GM21367 (cell line): ENCODE results near the gene TROAP.
"Not testable (repeated sequence)": the region's sequence is repeated elsewhere in the genome, so short reads cannot be mapped to it uniquely, and the experiment has no call there.

Experiments used
- ATAC-seq: cut with Tn5 transposase; IDR thresholded peaks from one replicate; pipeline ENCODE4 v1.9.1; 2021; ENCODE audit not compliant: unreplicated experiment

Gene TROAP

GRCh38 chr12:49322708-49323523 is at the start of gene TROAP:
TSS of gene TROAP (plus strand) at chr12:49323255. CDS start at chr12:49323609, 354 bp downstream.
- peak; percentile 91 for ATAC-seq

DNA sequence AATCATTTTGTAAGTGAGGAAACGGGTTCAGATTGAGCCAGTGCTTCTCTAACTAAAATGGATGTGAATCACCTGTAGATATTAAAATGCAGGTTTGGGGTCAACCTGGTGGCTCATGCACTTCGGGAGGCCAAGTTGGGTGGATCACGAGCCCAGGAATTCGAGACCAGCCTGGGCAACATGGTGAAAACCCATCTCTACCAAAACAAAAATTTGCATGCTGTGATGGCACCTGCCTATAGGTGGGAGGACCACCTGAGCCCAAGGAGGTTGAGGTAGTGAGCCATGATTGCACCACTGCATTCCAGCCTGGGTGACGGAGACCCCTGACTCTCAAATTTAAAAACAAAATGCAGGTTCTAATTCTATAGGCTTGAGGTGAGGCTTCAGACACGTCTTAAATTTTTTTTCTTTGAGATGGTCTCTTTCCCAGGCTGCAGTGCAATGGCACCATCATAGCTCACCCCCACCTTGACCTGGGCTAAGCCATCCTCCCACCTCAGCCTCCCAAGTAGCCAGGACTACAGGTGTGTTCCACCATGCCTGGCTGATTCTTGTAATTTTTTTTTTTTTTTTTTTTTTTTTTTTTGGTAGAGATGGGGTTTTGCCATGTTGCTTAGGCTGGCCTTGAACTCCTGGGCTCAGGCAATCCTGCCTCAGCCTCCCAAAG is 49.2 kb upstream of the TROAP start:
- ATAC-seq: no peak

DNA sequence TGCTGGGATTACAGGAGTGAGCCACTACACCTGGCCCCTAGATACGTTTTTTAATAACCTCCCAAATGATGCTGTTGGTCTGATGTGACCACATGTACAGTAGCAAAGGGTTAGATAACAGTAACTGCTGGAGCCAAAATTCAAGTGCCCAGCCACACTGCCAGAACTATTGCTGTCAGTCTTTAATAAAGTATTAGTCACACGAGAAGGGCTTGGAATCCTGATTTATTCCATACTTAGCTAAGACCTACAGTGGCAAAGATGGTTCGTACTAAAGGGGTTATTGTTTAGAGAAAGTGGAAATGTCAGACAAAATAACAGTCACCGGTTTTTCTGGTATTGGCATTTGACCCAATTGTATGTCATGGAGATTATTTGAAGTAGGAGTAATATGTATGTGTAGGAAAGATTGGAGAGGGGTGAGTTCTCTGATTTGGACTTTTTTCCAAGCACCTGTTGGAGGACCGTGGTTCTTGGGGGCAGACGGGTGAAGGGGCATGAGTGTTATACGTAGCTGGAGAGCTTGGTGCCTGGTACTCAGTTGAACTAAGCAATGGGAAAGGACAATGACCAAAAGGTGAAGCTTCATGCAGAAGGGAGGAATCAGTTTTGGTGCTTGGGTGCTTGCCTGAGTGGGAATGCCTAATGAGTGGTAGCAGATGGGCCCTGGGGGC is 48.5 kb upstream of the TROAP start:
- no peak for ATAC-seq

DNA sequence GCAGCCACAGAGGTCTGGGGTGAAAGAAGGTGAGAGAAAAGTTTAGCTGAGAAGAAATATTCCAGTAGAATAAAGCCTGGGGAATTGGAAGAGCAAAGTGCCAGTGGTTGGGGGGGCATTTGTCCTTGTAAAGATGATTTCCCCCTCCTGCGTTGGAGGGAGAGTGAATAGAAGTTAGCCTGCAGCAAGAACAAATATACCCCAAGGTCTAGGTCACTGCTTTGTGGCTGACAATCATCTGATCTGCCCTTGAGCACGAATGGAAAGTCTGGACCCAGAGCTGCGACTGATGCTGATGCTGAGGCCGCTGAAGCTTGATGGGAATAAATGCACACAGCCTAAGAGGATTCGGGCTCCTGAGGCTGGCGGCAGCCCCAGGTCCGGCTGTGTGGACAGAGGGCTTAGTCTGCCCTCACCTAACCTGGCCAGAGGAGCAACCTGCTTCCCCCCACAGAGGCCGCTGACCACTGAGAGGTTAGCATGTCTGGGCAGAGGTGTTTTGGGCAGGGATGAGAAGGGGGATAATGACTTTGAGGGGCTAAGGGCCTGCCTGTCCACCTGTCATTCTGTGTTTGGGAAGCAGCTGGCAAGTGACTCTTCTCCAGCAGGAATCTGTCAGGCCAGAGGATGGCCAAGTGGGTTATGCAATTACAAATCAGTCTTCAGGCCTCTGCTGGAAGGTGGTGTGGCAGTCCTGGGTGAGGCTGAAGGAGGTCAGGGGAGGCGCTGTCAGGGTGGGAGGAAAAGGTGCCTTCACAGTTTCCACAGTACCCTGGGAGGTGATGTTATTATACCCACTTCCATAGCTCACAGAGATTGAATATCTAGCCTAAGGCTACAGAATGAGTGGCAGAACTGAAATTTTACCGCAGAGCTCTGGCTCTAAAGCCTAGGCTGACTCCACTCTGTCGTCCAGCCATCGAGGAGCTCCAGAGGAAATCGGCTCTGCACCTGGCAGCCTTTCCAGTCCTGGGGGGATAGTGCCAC is 46.5 kb upstream of the TROAP start:
- ATAC-seq: no peak

DNA sequence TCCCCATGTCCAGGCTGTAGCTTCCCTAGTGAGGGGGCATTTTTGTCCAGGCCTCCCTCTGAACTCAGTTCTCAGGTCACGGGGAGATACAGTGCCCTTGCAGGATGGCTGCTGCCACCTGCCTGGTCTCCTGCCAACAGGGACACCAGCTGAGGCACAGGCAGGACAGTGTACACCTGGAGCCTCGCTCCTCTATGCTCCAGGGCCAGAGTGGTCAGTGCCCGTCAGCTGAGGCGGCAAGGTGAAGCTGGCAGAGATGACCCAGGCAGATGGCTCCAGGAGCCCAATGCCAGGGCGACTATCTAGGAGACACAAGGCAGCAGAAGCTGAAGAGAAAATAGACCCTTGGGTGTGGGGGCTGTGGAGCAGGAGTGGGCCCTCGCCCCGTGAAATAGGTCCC is 45.6 kb upstream of the TROAP start:
- no peak for ATAC-seq

- ATAC-seq: no peak
Measured at GRCh38 chr12:49279706-49280159, 43.3 kb upstream of the TROAP start.

DNA sequence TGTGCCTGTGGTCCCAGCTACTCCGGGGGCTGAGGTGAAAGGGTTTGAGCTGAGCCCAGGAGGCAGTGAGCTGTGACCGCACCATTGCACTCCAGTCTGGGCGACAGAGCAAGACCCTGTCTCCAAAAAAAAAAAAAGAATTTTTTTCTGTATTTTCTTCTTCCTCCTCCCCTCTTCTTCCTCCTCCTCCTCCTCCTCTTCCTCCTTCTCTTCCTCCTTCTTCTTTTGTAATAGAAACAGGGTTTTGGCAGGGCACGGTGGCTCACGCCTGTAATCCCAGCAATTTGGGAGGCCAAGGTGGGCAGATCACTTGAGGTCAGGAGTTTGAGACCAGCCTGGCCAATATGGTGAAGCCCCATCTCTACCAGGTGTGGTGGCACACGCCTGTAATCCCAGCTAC is 42.5 kb upstream of the TROAP start:
- not testable (repeated sequence) for ATAC-seq

DNA sequence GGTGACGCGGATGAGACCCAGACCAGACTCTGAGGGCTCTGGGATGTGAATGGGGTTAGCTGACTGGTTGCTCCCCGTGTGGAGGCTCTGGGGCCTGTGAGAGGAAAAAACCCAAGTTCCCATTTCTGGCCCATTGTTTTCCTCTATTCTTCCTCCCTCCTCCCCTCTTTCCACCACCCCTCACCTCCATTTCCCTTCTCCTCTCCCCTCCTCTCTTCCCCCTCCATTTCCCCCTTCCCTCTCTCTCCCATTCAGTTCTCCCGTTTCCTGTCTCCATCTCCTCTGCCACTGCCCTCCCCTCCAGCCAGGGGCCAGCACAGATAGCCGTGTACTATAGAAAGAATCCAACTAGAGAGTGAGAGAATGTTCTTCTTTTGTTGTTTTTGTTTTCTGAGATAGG is 40.8 kb upstream of the TROAP start:
- ATAC-seq: no peak

DNA sequence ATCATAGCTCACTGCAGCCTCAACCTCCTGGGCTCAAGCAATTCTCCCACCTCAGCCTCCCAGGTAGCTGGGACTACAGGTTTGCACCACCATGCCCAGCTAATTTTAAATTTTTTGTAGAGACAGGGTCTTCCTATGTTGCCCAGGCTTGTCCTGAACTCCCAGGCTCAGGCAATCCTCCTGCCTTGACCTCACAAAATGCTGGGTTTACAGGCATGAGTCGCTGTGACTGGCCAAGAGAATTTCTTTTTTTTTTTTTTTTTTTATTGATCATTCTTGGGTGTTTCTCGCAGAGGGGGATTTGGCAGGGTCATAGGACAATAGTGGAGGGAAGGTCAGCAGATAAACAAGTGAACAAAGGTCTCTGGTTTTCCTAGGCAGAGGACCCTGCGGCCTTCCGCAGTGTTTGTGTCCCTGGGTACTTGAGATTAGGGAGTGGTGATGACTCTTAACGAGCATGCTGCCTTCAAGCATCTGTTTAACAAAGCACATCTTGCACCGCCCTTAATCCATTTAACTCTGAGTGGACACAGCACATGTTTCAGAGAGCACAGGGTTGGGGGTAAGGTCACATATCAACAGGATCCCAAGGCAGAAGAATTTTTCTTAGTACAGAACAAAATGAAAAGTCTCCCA is 40.2 kb upstream of the TROAP start:
- not testable (repeated sequence) for ATAC-seq

DNA sequence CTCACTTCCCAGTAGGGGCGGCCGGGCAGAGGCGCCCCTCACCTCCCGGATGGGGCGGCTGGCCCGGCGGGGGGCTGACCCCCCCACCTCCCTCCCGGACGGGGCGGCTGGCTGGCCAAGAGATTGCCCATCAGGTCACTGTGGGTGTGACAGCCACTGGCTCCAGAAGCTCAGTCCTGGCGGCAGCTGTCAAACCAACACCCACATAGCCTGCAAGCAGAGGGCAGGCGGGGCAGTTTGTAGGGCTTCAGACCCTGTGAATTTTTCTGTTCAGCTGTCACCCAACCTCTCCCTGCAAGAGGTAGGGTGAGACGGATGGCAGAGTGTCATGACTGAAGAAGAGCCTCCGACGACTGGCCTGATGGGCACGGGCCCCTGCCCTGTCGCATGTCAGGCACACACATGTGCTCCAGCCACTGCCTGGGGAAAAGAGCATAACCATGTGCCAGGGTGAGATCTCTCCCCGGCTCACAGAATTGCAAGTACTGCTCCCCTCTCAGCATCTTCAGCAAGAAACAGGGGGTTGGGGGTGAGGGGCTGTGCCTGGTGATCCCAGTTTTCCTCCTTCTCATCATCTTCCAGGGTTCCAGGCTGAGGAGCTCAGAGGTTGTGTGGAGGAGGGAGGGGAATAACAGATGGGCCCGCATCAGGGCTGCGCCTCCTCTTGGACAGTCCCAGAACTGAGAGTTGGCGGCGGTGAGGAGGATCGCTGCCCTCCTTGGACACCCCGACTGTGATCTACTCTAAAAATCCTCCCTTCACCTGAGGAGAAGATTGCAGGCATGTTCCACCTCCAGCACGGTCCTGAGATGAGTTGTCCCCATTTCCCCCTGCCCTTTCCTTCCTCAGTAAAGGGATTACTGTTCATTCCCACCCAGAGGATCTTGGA is 39.3 kb upstream of the TROAP start:
- ATAC-seq: no peak

- no peak for ATAC-seq
Measured at GRCh38 chr12:49284672-49285071, 38.4 kb upstream of the TROAP start.

- no peak for ATAC-seq
Measured at GRCh38 chr12:49287876-49288275, 35.2 kb upstream of the TROAP start.

DNA sequence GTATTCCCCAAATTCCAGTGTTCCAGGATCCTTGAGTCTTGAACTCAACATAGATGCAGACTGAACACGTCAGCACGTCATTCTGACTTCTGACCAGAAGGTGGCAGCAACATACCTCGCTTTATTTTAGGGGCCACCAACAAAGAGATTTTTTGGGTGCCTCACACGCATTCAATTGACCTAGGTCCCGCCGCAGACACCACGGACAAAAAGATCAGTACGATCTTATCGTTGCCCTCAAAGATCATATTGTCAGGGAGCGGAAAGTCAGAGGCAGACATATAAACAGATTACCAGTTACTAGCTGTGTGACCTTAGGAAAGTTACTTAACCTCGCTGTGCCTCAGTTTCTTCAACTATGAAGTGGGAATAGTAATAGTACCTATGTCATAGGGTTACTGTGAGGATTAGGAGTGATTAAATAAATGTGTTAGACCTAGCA is 34.6 kb upstream of the TROAP start:
- ATAC-seq: no peak

DNA sequence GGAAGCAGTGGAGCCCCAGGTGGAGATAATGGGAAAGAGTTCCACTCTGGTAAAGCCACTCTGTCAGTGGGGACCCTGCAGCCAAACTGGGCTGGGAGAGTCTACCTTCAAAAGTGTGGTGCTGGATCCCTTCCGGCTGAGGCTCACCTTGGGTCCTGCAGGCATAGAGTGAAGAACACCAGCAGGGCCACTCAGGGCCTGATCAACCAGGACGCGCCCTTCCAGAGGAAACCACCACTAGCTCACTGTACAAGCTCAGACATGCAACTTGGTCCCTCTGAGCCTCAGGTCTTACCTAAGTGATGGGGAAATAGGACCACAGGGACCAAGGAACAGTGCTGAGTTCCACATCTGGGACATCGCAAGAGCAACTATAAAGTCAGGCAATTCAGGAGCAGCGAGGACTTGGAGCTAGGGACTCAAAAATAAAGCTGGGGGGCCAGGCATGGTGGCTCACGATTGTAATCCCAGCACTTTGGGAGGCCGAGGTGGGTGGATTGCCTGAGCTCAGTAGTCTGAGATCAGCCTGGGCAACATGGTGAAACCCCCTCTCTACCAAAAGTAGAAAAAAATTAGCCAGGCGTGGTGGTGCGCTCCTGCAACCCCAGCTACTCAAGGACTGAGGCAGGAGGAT is 34.0 kb upstream of the TROAP start:
- ATAC-seq: no peak

- no peak for ATAC-seq
Measured at GRCh38 chr12:49292729-49293055, 30.4 kb upstream of the TROAP start.

DNA sequence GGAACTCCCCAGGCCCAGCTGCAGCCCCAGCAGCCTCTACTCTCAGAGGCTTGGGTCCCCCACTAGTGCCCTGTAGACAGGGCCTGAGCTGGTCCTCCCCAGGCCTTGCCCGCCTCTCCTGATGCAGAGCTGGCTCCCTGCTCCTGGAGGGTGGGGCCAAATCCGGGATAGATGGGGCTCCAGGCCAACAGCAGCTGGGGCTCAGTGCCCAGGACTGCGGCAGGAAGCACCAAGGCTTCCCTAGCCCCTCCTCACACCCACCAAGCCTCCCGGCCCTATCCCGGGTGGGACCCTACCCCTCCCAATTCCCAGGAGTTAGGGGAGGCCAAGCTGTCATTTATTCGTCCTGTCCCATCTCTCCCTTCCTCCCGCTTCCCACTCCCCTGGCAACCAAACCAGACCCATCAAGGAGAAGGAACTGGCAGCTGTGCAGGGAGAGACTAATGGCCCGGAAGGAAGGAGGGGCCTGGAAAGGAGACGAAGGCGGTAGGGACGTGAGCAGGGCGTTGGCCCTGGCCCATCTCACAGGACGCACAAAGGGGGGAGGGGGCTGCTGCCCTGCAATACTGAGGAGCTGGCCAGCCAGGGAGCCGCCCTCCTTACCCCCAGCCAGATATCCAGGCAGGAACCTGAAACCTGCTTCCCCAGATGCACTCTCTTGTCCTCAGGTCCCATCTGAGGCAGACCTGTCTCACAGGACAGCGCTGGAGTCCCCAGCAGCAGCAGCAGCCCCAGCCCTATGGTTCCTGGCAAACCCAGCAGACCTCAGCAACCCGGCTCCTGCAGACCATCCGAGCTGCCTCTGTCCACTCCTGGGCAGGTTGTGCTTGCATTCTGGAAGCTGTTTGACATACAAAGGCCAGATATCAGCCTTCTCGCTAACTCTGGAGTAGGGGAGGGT is 29.7 kb upstream of the TROAP start:
- no peak for ATAC-seq

GRCh38 chr12:49294086-49294803 is 28.8 kb upstream of the TROAP start:
- ATAC-seq: no peak
